ENCODE results near the gene HOPX. TPM values are rescaled to one million over a fixed set of nuclear protein-coding genes. Genes with fewer than 3 reads are reported as not detected.
"Not testable (repeated sequence)": the region's sequence is repeated elsewhere in the genome, so short reads cannot be mapped to it uniquely, and the experiment has no call there.

HOPX gene
- total RNA-seq, 3 donors from 2014 or later: 1.3 to 5.6 (median 1.9) TPM

DNA sequence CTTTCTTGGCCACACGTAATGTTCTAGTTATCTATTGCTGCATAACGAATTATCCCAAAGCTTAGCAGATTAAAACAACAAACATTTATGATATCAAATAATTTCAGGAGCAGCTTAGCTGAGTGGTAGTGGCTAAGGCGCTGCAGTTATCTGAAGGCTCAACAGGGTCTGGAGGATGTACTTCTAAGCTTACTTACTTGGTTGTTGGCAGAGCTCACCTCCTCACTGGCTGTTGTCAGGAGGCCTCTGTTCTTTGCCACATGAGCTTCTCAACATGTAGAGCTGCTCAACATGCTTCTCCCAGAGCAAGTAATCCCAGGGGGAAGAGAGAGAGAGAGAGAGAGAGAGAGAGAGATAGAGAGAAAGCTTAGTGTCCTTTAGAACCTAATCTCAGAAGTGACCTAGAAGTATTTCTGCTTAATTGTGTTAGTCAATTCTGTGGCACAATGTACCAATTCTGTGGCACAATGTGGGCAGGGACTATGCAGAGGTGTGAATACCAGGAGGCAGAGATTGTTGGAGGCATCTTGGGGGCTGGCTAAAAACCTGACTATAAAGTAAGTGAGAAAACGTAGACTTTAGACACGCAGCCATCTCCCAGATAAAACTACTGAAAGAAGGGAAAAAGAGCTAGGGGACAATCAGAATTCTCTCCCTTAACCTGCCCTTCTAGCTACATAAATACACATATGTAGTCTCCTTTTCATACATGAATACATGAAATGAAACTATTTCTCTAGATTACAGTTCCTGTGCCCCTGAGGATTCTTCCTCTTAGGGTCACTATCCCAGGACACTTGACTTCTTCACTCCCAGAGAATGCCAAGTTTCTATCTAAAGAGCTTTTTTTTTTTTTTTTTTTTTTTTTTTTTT is 40.2 kb downstream of the HOPX start:
- H3K9me3 ChIP-seq: no peaks in the 10 kb centered on the region
- no peak overlapping the region for H3K4me3 ChIP-seq
- DNase-seq: no peak
- intact Hi-C loops (cut with DNase I, micrococcal nuclease): no loop called here
- H3K36me3 ChIP-seq (ENCODE audit: low read depth): no peaks in the 10 kb centered on the region
- no peaks in the 10 kb centered on the region for H3K4me1 ChIP-seq (ENCODE audit: low read depth)
- TF ChIP-seq, protein P1, sequence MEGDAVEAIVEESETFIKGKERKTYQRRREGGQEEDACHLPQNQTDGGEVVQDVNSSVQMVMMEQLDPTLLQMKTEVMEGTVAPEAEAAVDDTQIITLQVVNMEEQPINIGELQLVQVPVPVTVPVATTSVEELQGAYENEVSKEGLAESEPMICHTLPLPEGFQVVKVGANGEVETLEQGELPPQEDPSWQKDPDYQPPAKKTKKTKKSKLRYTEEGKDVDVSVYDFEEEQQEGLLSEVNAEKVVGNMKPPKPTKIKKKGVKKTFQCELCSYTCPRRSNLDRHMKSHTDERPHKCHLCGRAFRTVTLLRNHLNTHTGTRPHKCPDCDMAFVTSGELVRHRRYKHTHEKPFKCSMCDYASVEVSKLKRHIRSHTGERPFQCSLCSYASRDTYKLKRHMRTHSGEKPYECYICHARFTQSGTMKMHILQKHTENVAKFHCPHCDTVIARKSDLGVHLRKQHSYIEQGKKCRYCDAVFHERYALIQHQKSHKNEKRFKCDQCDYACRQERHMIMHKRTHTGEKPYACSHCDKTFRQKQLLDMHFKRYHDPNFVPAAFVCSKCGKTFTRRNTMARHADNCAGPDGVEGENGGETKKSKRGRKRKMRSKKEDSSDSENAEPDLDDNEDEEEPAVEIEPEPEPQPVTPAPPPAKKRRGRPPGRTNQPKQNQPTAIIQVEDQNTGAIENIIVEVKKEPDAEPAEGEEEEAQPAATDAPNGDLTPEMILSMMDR (IDR thresholded peaks at IDR 0.05): no peak
- ATAC-seq: no peak

DNA sequence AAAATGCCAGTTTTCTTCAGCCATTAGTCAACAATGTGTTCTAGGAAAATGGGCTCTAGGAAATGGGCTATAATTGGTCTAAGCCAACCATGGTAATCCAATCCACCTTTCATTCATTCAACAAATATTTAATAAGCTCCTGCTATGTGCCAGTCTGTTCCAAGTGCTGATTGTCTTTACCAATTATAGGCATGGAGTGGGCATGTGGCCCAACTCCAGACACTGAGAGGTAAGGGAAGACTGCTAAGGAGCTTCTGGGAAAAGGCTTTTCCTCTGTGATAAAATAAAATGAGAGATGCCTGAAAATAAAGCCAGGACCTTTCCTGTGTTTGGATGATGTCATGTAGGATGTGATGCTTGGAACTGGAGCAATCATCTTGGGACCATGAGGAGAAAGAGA is 43.3 kb downstream of the HOPX start:
- Histone ChIP-seq H3K4me1 (ENCODE audit: low read depth) (no peaks in the 10 kb centered on the region), H3K9me3 (no peaks in the 10 kb centered on the region), H3K4me3 (no peak overlapping the region), H3K36me3 (ENCODE audit: low read depth) (no peaks in the 10 kb centered on the region)
- DNase-seq (no peak), ATAC-seq (no peak)
- intact Hi-C loops (cut with DNase I, micrococcal nuclease): no loop called here
- TF ChIP-seq, protein P1 (IDR thresholded peaks at IDR 0.05): no peak

- ATAC-seq: no peak
- Histone ChIP-seq H3K36me3 (ENCODE audit: low read depth) (no peaks in the 10 kb centered on the region), H3K4me1 (ENCODE audit: low read depth) (no peaks in the 10 kb centered on the region), H3K9me3 (no peaks in the 10 kb centered on the region), H3K4me3 (no peak overlapping the region)
- DNase-seq: no peak
- TF ChIP-seq, protein P1 (IDR thresholded peaks at IDR 0.05): no peak
- intact Hi-C loops (cut with DNase I, micrococcal nuclease): no loop called here
These were observed 43.9 kb downstream of the HOPX start for GRCh38 chr4:56637154-56637553.

GRCh38 chr4:56634954-56635353 is 46.1 kb downstream of the HOPX start:
- H3K4me1 ChIP-seq (ENCODE audit: low read depth); ATAC-seq; intact Hi-C loops (cut with DNase I, micrococcal nuclease); H3K9me3 ChIP-seq; DNase-seq; H3K36me3 ChIP-seq (ENCODE audit: low read depth); H3K4me3 ChIP-seq: not testable (repeated sequence)

GRCh38 chr4:56633486-56633885 is 47.6 kb downstream of the HOPX start:
- DNase-seq (no peak), ATAC-seq (no peak)
- intact Hi-C loops (cut with DNase I, micrococcal nuclease): no loop called here
- Histone ChIP-seq H3K4me3 (no peak overlapping the region), H3K36me3 (ENCODE audit: low read depth) (no peaks in the 10 kb centered on the region), H3K9me3 (no peaks in the 10 kb centered on the region), H3K4me1 (ENCODE audit: low read depth) (no peaks in the 10 kb centered on the region)
- TF ChIP-seq, protein P1 (IDR thresholded peaks at IDR 0.05): no peak

GRCh38 chr4:56630876-56631666 is 50.0 kb downstream of the HOPX start:
- no peak for ATAC-seq

More at GRCh38 chr4:56630876-56631666, 50.0 kb downstream of the HOPX start:
- DNase-seq: no peak
- H3K4me3 ChIP-seq: no peak overlapping the region
- intact Hi-C loops (cut with DNase I, micrococcal nuclease): no loop called here
- TF ChIP-seq, protein P1 (IDR thresholded peaks at IDR 0.05): no peak
- peaks cover 3% of the 10 kb centered on the region for H3K9me3 ChIP-seq
- no peaks in the 10 kb centered on the region for H3K36me3 ChIP-seq (ENCODE audit: low read depth)
- H3K4me1 ChIP-seq (ENCODE audit: low read depth): no peaks in the 10 kb centered on the region

Measured in mucosa of descending colon (tissue), 3 donors.